GM23338 (cell line): Measurements from ENCODE around the gene REX1BD. TPM values are rescaled to one million over a fixed set of nuclear protein-coding genes. Genes with fewer than 3 reads are reported as not detected.

Source experiments
- ATAC-seq: fragments of 200-7000 bp; cut with Tn5 transposase; 3 replicates; pipeline ENCODE4 v1.9.1; 2020
- DNase-seq: peaks from one replicate; pipeline ENCODE4 v3.0.0-alpha.2; 2015; ENCODE audit warnings: low spot score
- H2AFZ ChIP-seq: fragments of 200-600 bp; sonication (generic); 2 replicates; pipeline ENCODE4 v1.8.0; 2016; ENCODE audit warnings: antibody characterized with exemption, mild to moderate bottlenecking, moderate library complexity
- H3F3A ChIP-seq: fragments of 200-600 bp; sonication (generic); replicated peaks from 2 replicates; pipeline ENCODE4 v1.8.0; 2017; ENCODE audit warnings: antibody characterized with exemption, mixed run types, low read depth
- H3K27ac ChIP-seq: fragments of 200-600 bp; sonication (generic); 2 replicates; pipeline ENCODE4 v1.6.1; 2016; ENCODE audit warnings: low read depth
- H3K27me3 ChIP-seq: fragments of 200-600 bp; sonication (generic); 2 replicates; pipeline ENCODE4 v1.8.0; 2016; ENCODE audit warnings: mild to moderate bottlenecking, mixed run types, moderate library complexity; ENCODE audit not compliant: insufficient read depth
- H3K36me3 ChIP-seq: fragments of 200-600 bp; sonication (generic); 2 replicates; pipeline ENCODE4 v1.8.0; 2016; ENCODE audit warnings: mild to moderate bottlenecking; ENCODE audit not compliant: insufficient read depth
- H3K4me1 ChIP-seq: fragments of 200-600 bp; sonication (generic); 2 replicates; pipeline ENCODE4 v1.8.0; 2016; ENCODE audit warnings: mild to moderate bottlenecking, moderate library complexity; ENCODE audit not compliant: insufficient read depth
- H3K4me2 ChIP-seq: fragments of 200-600 bp; sonication (generic); 2 replicates; pipeline ENCODE4 v1.7.1; 2017; ENCODE audit warnings: mixed run types
- H3K4me3 ChIP-seq: fragments of 200-600 bp; sonication (generic); 2 replicates; pipeline ENCODE4 v1.6.1; 2016; ENCODE audit warnings: mixed run types
- H3K79me2 ChIP-seq: fragments of 200-600 bp; sonication (generic); replicated peaks from 2 replicates; pipeline ENCODE4 v1.8.0; 2017; ENCODE audit warnings: mild to moderate bottlenecking; ENCODE audit not compliant: insufficient read depth
- H3K9me2 ChIP-seq: fragments of 200-600 bp; sonication (generic); 2 replicates; pipeline ENCODE4 v1.8.0; 2017; ENCODE audit not compliant: insufficient read depth
- H4K20me1 ChIP-seq: fragments of 200-600 bp; sonication (generic); replicated peaks from 2 replicates; pipeline ENCODE4 v1.8.0; 2017; ENCODE audit warnings: mild to moderate bottlenecking; ENCODE audit not compliant: insufficient read depth
- H3K27ac Mint-ChIP-seq: 2 replicates; pipeline ENCODE4 v1.8.0; 2020; ENCODE audit warnings: inconsistent platforms, mild to moderate bottlenecking, moderate library complexity, mixed read lengths
- H3K27me3 Mint-ChIP-seq: 3 replicates; pipeline ENCODE4 v1.8.0; 2022; ENCODE audit warnings: low read depth, mild to moderate bottlenecking, moderate library complexity, mixed read lengths, inconsistent platforms; ENCODE audit not compliant: insufficient read depth, poor library complexity
- H3K36me3 Mint-ChIP-seq: 3 replicates; pipeline ENCODE4 v1.8.0; 2021; ENCODE audit warnings: low read depth, mild to moderate bottlenecking, inconsistent platforms, moderate library complexity, mixed read lengths
- H3K4me1 Mint-ChIP-seq: 3 replicates; pipeline ENCODE4 v1.8.0; 2020; ENCODE audit warnings: mild to moderate bottlenecking, inconsistent platforms, mixed read lengths
- H3K4me3 Mint-ChIP-seq: 3 replicates; pipeline ENCODE4 v1.8.0; 2021; ENCODE audit warnings: moderate library complexity, mild to moderate bottlenecking, inconsistent platforms, mixed read lengths
- H3K9me3 Mint-ChIP-seq: 3 replicates; pipeline ENCODE4 v1.8.0; 2020; ENCODE audit warnings: moderate library complexity, mild to moderate bottlenecking, inconsistent platforms, mixed read lengths
- CREB1 ChIP-seq: fragments of 250-450 bp; sonication (Bioruptor Pico); IDR thresholded peaks from 2 replicates; pipeline ENCODE4 v1.5.0; 2020; ENCODE audit warnings: low read depth, mild to moderate bottlenecking, moderate library complexity
- CTCF ChIP-seq, 2 experiments: fragments of 200-600 bp in 1 of 2; sonication (generic) in 1 of 2; conservative IDR thresholded peaks; 2 replicates each; pipeline versions ENCODE4 v1.5.1 to v1.6.1; 2016 to 2017; ENCODE audit warnings: antibody characterized with exemption in 2 of 2, low read depth in 2 of 2, mild to moderate bottlenecking in 2 of 2, moderate library complexity in 1 of 2
- ETS1 ChIP-seq: IDR thresholded peaks from 2 replicates; pipeline ENCODE4 v1.6.1; 2016; ENCODE audit warnings: antibody characterized with exemption
- EZH2 ChIP-seq: fragments of 200-600 bp; sonication (generic); IDR thresholded peaks from one replicate; pipeline ENCODE4 v1.8.0; 2017; ENCODE audit warnings: antibody characterized with exemption, mild to moderate bottlenecking, low read depth; ENCODE audit not compliant: unreplicated experiment
- EZH2phosphoT487 ChIP-seq: fragments of 200-600 bp; sonication (generic); IDR thresholded peaks from one replicate; pipeline ENCODE4 v1.8.1; 2018; ENCODE audit warnings: antibody characterized with exemption; ENCODE audit not compliant: unreplicated experiment
- JUNB ChIP-seq: IDR thresholded peaks from one replicate; pipeline ENCODE4 v1.6.1; 2016; ENCODE audit warnings: antibody characterized with exemption; ENCODE audit not compliant: unreplicated experiment
- NANOG ChIP-seq: IDR thresholded peaks from 2 replicates; pipeline ENCODE4 v1.6.1; 2016; ENCODE audit warnings: antibody characterized with exemption, borderline replicate concordance
- POLR2AphosphoS5 ChIP-seq: IDR thresholded peaks from 2 replicates; pipeline ENCODE4 v1.6.1; 2016; ENCODE audit warnings: antibody characterized with exemption, low read depth
- REST ChIP-seq: IDR thresholded peaks from one replicate; pipeline ENCODE4 v1.6.1; 2018; ENCODE audit warnings: antibody characterized with exemption; ENCODE audit not compliant: unreplicated experiment
- STAT1 ChIP-seq: IDR thresholded peaks from one replicate; pipeline ENCODE4 v1.6.1; 2016; ENCODE audit warnings: antibody characterized with exemption; ENCODE audit not compliant: unreplicated experiment
- ZNF114 ChIP-seq: fragments of 250-450 bp; sonication (Bioruptor Pico); IDR thresholded peaks from 2 replicates; pipeline ENCODE4 v1.5.0; 2020; ENCODE audit warnings: mild to moderate bottlenecking, moderate library complexity
- ZNF331 ChIP-seq: fragments of 250-450 bp; sonication (Bioruptor Pico); IDR thresholded peaks from 2 replicates; pipeline ENCODE4 v1.5.0; 2020; ENCODE audit warnings: low read depth, mild to moderate bottlenecking, moderate library complexity
- ZNF462 ChIP-seq: fragments of 250-450 bp; sonication (Bioruptor Pico); IDR thresholded peaks from 2 replicates; pipeline ENCODE4 v1.5.0; 2020; ENCODE audit warnings: mild to moderate bottlenecking, moderate library complexity
- polyA plus RNA-seq: library from polyadenylated mRNA; unstranded; fragments of >200 nt; fragmentation: Nextera tagmentation; extraction: Ambion mirVana; gene quantifications from 2 replicates; pipeline ENCODE4 v1.2.1, GENCODE V29; 2016
- total RNA-seq: library from RNA; depleted of rRNA; stranded (reverse); fragments of >200 nt; shearing (Covaris generic); gene quantifications from 2 replicates; pipeline ENCODE4 v1.2.3, GENCODE V29; 2014

REX1BD gene
- total and polyA plus RNA-seq, 2 experiments from 2014 or later, result 124 to 138 TPM

GRCh38 chr19:18595475-18595874 lies 6.9 kb downstream of the REX1BD start:
- H3K4me2 ChIP-seq, result peak overlapping the region; percentile 94
- no peak overlapping the region for H2AFZ ChIP-seq

More at GRCh38 chr19:18595475-18595874, 6.9 kb downstream of the REX1BD start:
- Histone ChIP-seq H3K27me3 (peaks cover 18% of the 10 kb centered on the region; the same call in 1 of the 2 replicates), H3K79me2 (peaks cover 3% of the 10 kb centered on the region; the same call in 1 of the 2 replicates), H3K4me1 (peaks cover 46% of the 10 kb centered on the region), H3F3A (peaks cover 47% of the 10 kb centered on the region), H3K27ac (no peak overlapping the region), H3K9me2 (no peaks in the 10 kb centered on the region), H3K36me3 (no peaks in the 10 kb centered on the region; the same call in 1 of the 2 replicates), H3K4me3 (no peak overlapping the region; the same call in 1 of the 2 replicates), H4K20me1 (no peaks in the 10 kb centered on the region; the same call in 1 of the 2 replicates)
- TF ChIP-seq EZH2, result no peak
- TF ChIP-seq EZH2phosphoT487, result no peak
- no peak for TF ChIP-seq STAT1
- no peak for TF ChIP-seq CREB1 (CRISPR knock-in tag)
- no peak for TF ChIP-seq ZNF331 (CRISPR knock-in tag)
- no peak for TF ChIP-seq REST
- TF ChIP-seq CTCF (conservative IDR thresholded peaks at IDR 0.05; ENCODE audit: low read depth in 2 of 2), result no peak
- no peak for TF ChIP-seq ZNF114 (CRISPR knock-in tag)
- TF ChIP-seq POLR2AphosphoS5, result no peak
- TF ChIP-seq JUNB, result no peak
- no peak for TF ChIP-seq ZNF462 (CRISPR knock-in tag)
- TF ChIP-seq ETS1, result no peak
- no peak for TF ChIP-seq NANOG
- H3K27ac Mint-ChIP-seq, result no peak overlapping the region
- 0 out of 3 replicates have a peak, but pooled peaks cover 2% of the 10 kb centered on the region for H3K9me3 Mint-ChIP-seq
- peak overlapping the region; percentile 61; the same call in 2 of the 3 replicates for H3K4me3 Mint-ChIP-seq
- H3K36me3 Mint-ChIP-seq, result peaks cover 15% of the 10 kb centered on the region; the same call in 2 of the 3 replicates
- peaks cover 46% of the 10 kb centered on the region for H3K27me3 Mint-ChIP-seq
- peaks cover 46% of the 10 kb centered on the region for H3K4me1 Mint-ChIP-seq
- DNase-seq (no peak), ATAC-seq (no peak)
